ENCODE data around the gene ADAMTSL5.
A peak's percentile ranks its signal among the peaks of the same experiment; 100 is the strongest.
"Not testable (repeated sequence)": the region's sequence is repeated elsewhere in the genome, so short reads cannot be mapped to it uniquely, and the experiment has no call there.

Gene ADAMTSL5

DNA sequence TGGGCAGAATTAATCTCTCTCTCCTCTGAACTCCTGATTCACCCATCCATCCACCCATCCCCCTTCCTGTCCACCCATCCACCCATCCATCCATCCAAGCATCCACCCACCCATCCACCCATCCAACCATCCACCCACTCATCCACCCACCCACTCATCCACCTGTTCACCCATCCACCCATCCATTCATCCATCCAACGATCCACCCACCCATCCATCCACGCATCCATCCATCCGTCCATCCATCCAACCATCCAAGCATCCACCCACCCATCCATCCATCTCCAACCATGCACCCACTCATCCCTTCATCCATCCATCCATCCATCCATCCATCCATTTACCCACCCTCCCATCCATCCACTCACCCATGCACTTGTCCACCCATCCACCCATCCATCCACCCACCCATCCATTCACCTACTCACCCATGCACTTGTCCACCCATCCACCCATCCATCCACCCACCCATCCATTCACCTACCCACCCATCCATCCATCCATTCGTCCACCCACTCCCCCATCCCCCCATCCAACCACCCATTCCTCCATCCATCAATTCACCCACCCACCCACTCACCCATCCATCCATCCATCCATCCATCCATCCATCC, 36.6 kb upstream of the ADAMTSL5 start:
- no peaks in the 10 kb centered on the region for H3K4me1 ChIP-seq (ENCODE audit: insufficient read depth, low read length)
- no peak overlapping the region for H3K4me3 ChIP-seq (ENCODE audit: low read length)
- WGBS: 80% methylated on average over 4 of the region's 4 CpGs
- no peak overlapping the region for H3K27ac ChIP-seq (ENCODE audit: low read depth, low read length)
- no peak overlapping the region for H3K9ac ChIP-seq (ENCODE audit: low read depth, low read length)
- H3K9me3 ChIP-seq (ENCODE audit: insufficient read depth, low read depth, low read length): no peaks in the 10 kb centered on the region
- no peaks in the 10 kb centered on the region for H3K27me3 ChIP-seq (ENCODE audit: insufficient read depth, low read length)
- peaks cover 5% of the 10 kb centered on the region; the same call in 1 of the 2 replicates for H3K36me3 ChIP-seq (ENCODE audit: insufficient read depth, low read length)

DNA sequence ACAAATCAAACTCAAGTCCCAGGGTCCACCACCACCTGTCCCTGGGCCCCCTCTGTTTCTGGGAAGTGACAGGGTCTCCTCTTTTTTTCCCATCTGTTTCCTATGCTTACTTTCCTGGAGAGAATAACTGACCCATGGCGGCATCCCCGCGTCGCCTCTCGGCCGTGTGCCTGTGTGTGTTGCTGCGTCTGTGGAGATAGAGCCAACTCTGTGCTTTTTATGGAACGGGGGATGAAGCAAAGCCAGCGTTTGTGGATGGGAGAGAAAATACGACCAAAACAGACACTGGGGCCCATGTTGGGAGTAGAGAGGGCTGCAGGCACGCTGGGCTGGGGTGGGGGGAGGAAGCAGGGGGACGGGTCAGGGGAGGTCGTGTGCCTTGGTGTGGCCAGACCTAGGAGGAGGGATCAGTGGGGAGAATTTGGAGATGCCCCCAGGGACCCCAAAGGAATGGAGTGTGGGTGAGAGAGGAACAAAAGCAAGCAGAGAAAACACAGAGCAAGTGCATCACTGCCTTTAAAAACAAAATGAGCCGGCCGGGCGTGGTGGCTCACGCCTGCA, 27.6 kb upstream of the ADAMTSL5 start:
- H3K9me3 ChIP-seq (ENCODE audit: insufficient read depth, low read depth, low read length): no peaks in the 10 kb centered on the region
- WGBS: 57% methylated on average over 17 of the region's 17 CpGs
- no peaks in the 10 kb centered on the region for H3K4me1 ChIP-seq (ENCODE audit: insufficient read depth, low read length)
- H3K27me3 ChIP-seq (ENCODE audit: insufficient read depth, low read length): no peaks in the 10 kb centered on the region
- H3K4me3 ChIP-seq (ENCODE audit: low read length): peak overlapping the region; percentile 40
- no peak overlapping the region for H3K27ac ChIP-seq (ENCODE audit: low read depth, low read length)
- H3K36me3 ChIP-seq (ENCODE audit: insufficient read depth, low read length): no peaks in the 10 kb centered on the region
- H3K9ac ChIP-seq (ENCODE audit: low read depth, low read length): no peak overlapping the region

DNA sequence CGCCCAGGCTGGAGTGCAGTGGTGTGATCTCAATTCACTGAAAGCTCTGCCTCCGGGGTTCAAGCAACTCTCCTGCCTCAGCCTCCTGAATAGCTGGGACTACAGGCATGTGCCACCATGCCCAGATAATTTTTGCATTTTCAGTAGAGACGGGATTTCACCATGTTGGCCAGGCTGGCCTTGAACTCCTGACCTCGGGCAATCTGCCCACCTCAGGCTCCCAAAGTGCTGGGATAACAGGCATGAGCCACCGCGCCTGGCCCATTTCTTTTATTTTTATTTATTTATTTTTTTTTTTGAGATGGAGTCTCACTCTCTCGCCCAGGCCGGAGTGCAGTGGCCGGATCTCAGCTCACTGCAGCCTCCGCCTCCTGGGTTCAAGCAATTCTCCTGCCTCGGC, 26.9 kb upstream of the ADAMTSL5 start:
- not testable (repeated sequence) for H3K36me3 ChIP-seq (ENCODE audit: insufficient read depth, low read length); H3K27me3 ChIP-seq (ENCODE audit: insufficient read depth, low read length); H3K9ac ChIP-seq (ENCODE audit: low read depth, low read length); H3K4me3 ChIP-seq (ENCODE audit: low read length); H3K27ac ChIP-seq (ENCODE audit: low read depth, low read length); H3K4me1 ChIP-seq (ENCODE audit: insufficient read depth, low read length); H3K9me3 ChIP-seq (ENCODE audit: insufficient read depth, low read depth, low read length)
- WGBS: 94% methylated on average over 11 of the region's 11 CpGs

DNA sequence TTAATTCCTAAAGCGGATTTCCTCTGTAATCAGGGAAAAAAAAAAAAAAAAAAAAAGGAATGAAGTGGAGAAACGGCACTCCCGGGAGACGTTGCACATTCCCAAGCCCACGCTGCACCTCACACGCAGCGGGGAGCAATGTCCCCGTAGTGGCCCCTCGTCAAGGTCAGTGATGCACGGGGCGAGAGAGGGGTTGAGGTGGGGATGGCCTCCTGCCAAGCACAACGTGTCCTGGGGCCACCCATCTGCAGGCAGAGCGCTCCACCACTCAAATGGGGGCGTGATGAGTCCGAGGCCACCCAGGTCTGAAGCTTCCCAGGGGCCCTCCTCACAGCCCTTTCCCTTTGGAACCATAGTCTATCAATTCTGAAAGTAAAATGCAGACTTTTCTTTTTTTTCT, 26.2 kb upstream of the ADAMTSL5 start:
- 69% methylated on average over 15 of the region's 15 CpGs for WGBS
- H3K27ac ChIP-seq (ENCODE audit: low read depth, low read length): no peak overlapping the region
- H3K9ac ChIP-seq (ENCODE audit: low read depth, low read length): no peak overlapping the region
- H3K4me1 ChIP-seq (ENCODE audit: insufficient read depth, low read length): no peaks in the 10 kb centered on the region
- no peak overlapping the region for H3K4me3 ChIP-seq (ENCODE audit: low read length)
- H3K27me3 ChIP-seq (ENCODE audit: insufficient read depth, low read length): no peaks in the 10 kb centered on the region
- H3K9me3 ChIP-seq (ENCODE audit: insufficient read depth, low read depth, low read length): no peaks in the 10 kb centered on the region
- no peaks in the 10 kb centered on the region for H3K36me3 ChIP-seq (ENCODE audit: insufficient read depth, low read length)

DNA sequence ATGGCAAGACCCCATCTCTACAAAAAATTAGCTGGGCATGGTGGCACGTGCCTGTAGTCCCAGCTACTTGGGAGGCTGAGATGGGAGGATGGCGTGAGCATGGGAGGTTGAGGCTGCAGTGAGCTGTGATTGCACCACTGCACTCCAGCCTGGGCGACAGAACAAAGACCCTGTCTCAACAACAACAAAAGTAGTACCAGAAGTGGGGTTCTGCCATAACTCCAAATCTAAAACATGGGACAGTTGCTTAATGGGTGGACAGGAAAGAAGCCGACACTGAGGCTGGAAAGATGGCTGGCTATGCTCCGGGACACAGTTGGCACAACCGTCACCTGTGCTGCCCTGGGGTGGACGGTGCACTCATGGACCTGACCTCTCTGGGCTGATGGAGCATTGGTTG, 22.9 kb upstream of the ADAMTSL5 start:
- not testable (repeated sequence) for H3K27me3 ChIP-seq (ENCODE audit: insufficient read depth, low read length); H3K4me3 ChIP-seq (ENCODE audit: low read length); H3K9ac ChIP-seq (ENCODE audit: low read depth, low read length); H3K36me3 ChIP-seq (ENCODE audit: insufficient read depth, low read length); H3K27ac ChIP-seq (ENCODE audit: low read depth, low read length); H3K4me1 ChIP-seq (ENCODE audit: insufficient read depth, low read length); H3K9me3 ChIP-seq (ENCODE audit: insufficient read depth, low read depth, low read length)
- WGBS: 89% methylated on average over 7 of the region's 7 CpGs

DNA sequence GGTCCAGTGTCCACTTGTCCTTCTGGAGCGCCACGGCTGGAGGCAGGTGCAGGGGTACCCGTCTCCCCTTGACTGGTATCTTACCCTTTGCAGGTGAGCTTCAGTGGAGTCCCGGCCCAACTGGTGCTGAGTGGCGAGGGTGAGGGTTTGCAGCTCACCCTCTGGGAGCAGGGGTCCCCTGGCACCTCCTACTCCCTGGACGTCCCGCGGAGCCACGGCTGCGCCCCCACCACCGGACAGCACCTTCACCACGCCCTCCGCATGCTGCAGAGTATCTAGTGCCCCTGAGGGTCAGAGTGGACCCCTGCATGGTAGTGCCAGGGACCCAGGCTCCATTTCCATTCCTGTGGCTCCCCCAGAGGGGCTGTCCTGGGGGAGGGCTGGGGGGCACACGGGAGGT, 22.2 kb upstream of the ADAMTSL5 start:
- Histone ChIP-seq H3K27ac (ENCODE audit: low read depth, low read length) (no peak overlapping the region), H3K27me3 (ENCODE audit: insufficient read depth, low read length) (no peaks in the 10 kb centered on the region), H3K4me1 (ENCODE audit: insufficient read depth, low read length) (no peaks in the 10 kb centered on the region), H3K9ac (ENCODE audit: low read depth, low read length) (no peak overlapping the region), H3K36me3 (ENCODE audit: insufficient read depth, low read length) (no peaks in the 10 kb centered on the region), H3K4me3 (ENCODE audit: low read length) (no peak overlapping the region), H3K9me3 (ENCODE audit: insufficient read depth, low read depth, low read length) (no peaks in the 10 kb centered on the region)
- WGBS: 86% methylated on average over 14 of the region's 14 CpGs

DNA sequence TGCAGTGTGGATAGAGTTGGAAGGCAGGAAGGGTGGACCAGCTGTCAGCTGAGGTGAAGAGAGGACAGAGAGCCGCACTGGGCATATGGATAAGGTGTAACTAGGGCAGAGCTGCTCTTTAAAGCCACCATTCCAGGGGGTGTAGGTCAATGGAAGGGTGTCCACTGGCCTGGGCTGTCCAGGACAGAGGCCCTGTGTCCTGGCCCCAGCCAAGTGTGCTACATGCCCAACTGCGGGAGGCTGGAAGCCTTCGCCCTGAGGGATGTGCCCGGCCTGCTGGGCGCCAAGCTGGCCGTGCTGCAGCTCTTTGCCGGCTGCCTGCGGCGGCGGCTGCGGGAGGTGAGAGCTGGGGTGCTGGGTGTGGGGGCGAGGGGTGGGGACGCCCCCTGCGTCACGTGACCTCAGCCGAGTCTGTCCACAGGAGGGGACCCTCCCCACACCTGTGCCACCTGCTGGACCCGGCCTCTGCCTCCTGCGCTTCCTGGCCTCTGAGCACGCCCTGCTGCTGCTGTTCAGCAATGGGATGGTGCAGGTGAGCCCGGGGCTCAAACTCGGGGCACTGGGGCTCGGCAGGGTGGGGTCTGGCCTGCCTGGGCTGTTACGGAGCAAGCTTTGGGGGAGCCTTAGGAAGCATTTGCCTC, 20.8 kb upstream of the ADAMTSL5 start:
- Histone ChIP-seq H3K27ac (ENCODE audit: low read depth, low read length) (no peak overlapping the region), H3K36me3 (ENCODE audit: insufficient read depth, low read length) (no peaks in the 10 kb centered on the region), H3K9ac (ENCODE audit: low read depth, low read length) (no peak overlapping the region), H3K27me3 (ENCODE audit: insufficient read depth, low read length) (no peaks in the 10 kb centered on the region), H3K4me1 (ENCODE audit: insufficient read depth, low read length) (no peaks in the 10 kb centered on the region), H3K9me3 (ENCODE audit: insufficient read depth, low read depth, low read length) (no peaks in the 10 kb centered on the region), H3K4me3 (ENCODE audit: low read length) (no peak overlapping the region)
- 90% methylated on average over 23 of the region's 23 CpGs for WGBS

DNA sequence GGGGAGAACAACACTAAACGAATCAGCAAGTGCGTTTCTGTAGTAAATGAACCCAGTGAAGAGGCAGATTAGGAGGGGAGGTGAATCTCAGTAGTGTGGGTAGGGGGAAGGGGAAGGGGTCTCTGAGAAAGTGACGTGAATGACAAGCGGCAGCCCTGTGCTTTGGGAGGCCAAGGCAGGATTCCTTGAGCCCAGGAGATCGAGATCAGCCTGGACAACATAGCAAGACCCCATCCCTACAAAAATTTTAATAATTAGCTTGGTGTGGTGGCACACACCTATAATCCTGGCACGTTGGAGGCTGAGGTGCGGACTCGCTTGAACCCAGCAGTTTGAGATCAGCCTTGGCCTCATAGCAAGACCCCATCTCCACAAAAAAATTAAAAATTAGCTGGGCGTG, 19.2 kb upstream of the ADAMTSL5 start:
- no peak overlapping the region for H3K4me3 ChIP-seq (ENCODE audit: low read length)

DNA sequence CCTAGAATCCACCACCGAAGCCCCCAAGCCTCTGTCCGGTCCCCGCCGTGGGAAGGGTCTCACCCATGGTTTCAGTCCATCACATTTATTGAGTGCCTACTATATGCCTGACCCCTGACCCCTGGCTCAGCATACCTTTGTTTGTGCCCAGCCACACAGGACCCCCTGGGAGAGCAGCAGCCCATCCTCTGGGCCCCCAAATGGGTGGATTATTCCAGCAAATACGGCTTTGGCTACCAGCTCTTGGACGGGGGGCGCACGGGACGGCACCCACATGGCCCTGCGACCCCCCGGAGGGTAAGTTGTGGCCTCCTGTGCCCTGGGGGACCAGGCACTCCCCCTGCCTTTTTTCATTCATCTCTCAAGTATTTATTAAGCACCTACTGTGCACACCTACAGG, 18.8 kb upstream of the ADAMTSL5 start:
- Histone ChIP-seq H3K4me3 (ENCODE audit: low read length) (no peak overlapping the region), H3K9ac (ENCODE audit: low read depth, low read length) (no peak overlapping the region), H3K27me3 (ENCODE audit: insufficient read depth, low read length) (no peaks in the 10 kb centered on the region), H3K27ac (ENCODE audit: low read depth, low read length) (no peak overlapping the region), H3K9me3 (ENCODE audit: insufficient read depth, low read depth, low read length) (no peaks in the 10 kb centered on the region), H3K4me1 (ENCODE audit: insufficient read depth, low read length) (no peaks in the 10 kb centered on the region), H3K36me3 (ENCODE audit: insufficient read depth, low read length) (no peaks in the 10 kb centered on the region)
- 88% methylated on average over 11 of the region's 11 CpGs for WGBS

More for the DNA sequence above, 19.2 kb upstream of the ADAMTSL5 start:
- WGBS: 88% methylated on average over 9 of the region's 9 CpGs
- Histone ChIP-seq H3K27ac (ENCODE audit: low read depth, low read length) (no peak overlapping the region), H3K9me3 (ENCODE audit: insufficient read depth, low read depth, low read length) (no peaks in the 10 kb centered on the region), H3K27me3 (ENCODE audit: insufficient read depth, low read length) (no peaks in the 10 kb centered on the region), H3K4me1 (ENCODE audit: insufficient read depth, low read length) (no peaks in the 10 kb centered on the region), H3K9ac (ENCODE audit: low read depth, low read length) (no peak overlapping the region), H3K36me3 (ENCODE audit: insufficient read depth, low read length) (no peaks in the 10 kb centered on the region)

DNA sequence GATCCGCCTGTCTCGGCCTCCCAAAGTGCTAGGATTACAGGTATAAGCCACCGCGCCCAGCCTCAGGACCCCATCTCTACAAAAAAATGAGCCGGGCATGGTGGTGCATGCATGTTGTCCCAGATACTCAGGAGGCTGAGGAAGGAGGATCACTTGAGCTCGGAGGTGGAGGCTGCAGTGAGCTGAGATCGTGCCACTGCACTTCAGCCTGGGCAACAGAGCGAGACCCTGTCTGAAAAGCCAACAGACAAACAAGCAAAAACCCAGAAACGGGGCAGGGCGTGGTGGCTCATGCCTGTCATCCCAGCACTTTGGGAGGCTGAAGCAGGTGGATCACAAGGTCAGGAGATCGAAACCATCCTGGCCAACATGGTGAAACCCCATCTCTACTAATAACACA, 18.0 kb upstream of the ADAMTSL5 start:
- H3K4me1 ChIP-seq (ENCODE audit: insufficient read depth, low read length); H3K27me3 ChIP-seq (ENCODE audit: insufficient read depth, low read length); H3K9ac ChIP-seq (ENCODE audit: low read depth, low read length); H3K36me3 ChIP-seq (ENCODE audit: insufficient read depth, low read length); H3K4me3 ChIP-seq (ENCODE audit: low read length); H3K27ac ChIP-seq (ENCODE audit: low read depth, low read length); H3K9me3 ChIP-seq (ENCODE audit: insufficient read depth, low read depth, low read length): not testable (repeated sequence)
- WGBS: 89% methylated on average over 11 of the region's 11 CpGs

DNA sequence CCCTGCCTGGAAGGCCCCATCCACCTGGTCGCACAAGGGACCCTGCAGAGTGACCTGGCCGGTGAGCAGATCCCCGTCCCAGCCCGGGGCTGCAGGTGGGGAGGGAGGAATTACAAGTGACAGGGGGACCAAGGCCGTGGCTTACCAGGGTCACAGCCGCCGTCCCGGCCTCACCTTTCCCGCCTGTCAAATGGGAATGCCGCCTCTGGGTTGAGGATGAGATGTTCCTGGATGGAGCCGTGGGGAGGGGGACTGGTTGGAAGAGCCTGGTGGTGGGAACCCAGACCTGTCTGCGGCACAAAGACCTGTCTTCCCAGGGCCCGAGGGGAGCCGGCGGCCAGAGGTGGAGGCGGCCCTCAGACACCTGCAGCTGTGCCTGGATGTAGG, 16.6 kb upstream of the ADAMTSL5 start:
- H3K36me3 ChIP-seq (ENCODE audit: insufficient read depth, low read length): no peaks in the 10 kb centered on the region
- 84% methylated on average over 16 of the region's 16 CpGs for WGBS
- no peaks in the 10 kb centered on the region for H3K9me3 ChIP-seq (ENCODE audit: insufficient read depth, low read depth, low read length)
- H3K4me1 ChIP-seq (ENCODE audit: insufficient read depth, low read length): no peaks in the 10 kb centered on the region
- no peak overlapping the region for H3K4me3 ChIP-seq (ENCODE audit: low read length)
- H3K27ac ChIP-seq (ENCODE audit: low read depth, low read length): no peak overlapping the region
- no peak overlapping the region for H3K9ac ChIP-seq (ENCODE audit: low read depth, low read length)
- H3K27me3 ChIP-seq (ENCODE audit: insufficient read depth, low read length): peaks cover 16% of the 10 kb centered on the region

All from HUES64 (cell line).